OCI-LY3 (cell line): ENCODE measurements around the gene ELMO1.

Experiments
- EZH2phosphoT487 ChIP-seq: fragments of 200-600 bp; shearing (Covaris generic); IDR thresholded peaks from 2 replicates; pipeline ENCODE4 v1.6.1; 2018; ENCODE audit warnings: antibody characterized with exemption, mixed run types, low read depth
- TF ChIP-seq, protein P1 (sequence below): fragments of 200-600, 300-600 bp; sonication (generic); IDR thresholded peaks from 2 replicates; pipeline ENCODE4 v1.5.1; 2014; ENCODE audit warnings: antibody characterized with exemption, low read length, low read depth

- TF ChIP-seq, protein P1, sequence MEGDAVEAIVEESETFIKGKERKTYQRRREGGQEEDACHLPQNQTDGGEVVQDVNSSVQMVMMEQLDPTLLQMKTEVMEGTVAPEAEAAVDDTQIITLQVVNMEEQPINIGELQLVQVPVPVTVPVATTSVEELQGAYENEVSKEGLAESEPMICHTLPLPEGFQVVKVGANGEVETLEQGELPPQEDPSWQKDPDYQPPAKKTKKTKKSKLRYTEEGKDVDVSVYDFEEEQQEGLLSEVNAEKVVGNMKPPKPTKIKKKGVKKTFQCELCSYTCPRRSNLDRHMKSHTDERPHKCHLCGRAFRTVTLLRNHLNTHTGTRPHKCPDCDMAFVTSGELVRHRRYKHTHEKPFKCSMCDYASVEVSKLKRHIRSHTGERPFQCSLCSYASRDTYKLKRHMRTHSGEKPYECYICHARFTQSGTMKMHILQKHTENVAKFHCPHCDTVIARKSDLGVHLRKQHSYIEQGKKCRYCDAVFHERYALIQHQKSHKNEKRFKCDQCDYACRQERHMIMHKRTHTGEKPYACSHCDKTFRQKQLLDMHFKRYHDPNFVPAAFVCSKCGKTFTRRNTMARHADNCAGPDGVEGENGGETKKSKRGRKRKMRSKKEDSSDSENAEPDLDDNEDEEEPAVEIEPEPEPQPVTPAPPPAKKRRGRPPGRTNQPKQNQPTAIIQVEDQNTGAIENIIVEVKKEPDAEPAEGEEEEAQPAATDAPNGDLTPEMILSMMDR: no peak
- no peak for TF ChIP-seq EZH2phosphoT487
Observed at GRCh38 chr7:37359180-37359579, 89.5 kb downstream of the ELMO1 start.
